HG02610 (cell line): ENCODE results near the gene TENM3.

Experiments used
- ATAC-seq: cut with Tn5 transposase; IDR thresholded peaks from one replicate; pipeline ENCODE4 v1.9.1; 2021; ENCODE audit warnings: mild to moderate bottlenecking, moderate library complexity; ENCODE audit not compliant: unreplicated experiment

TENM3 gene

GRCh38 chr4:182495645-182496385, 252.6 kb downstream of the TENM3 start:
- no peak for ATAC-seq

- no peak for ATAC-seq
Measured at GRCh38 chr4:182496408-182496807, 253.2 kb downstream of the TENM3 start.

- ATAC-seq, result no peak
Measured at GRCh38 chr4:182502064-182502463, 258.9 kb downstream of the TENM3 start.

GRCh38 chr4:182504463-182504862, 261.3 kb downstream of the TENM3 start:
- no peak for ATAC-seq

- no peak for ATAC-seq
Measured at GRCh38 chr4:182507805-182508204, 264.6 kb downstream of the TENM3 start.

- ATAC-seq, result no peak
Measured at GRCh38 chr4:182510836-182511235, 267.6 kb downstream of the TENM3 start.

GRCh38 chr4:182513587-182514291, 270.5 kb downstream of the TENM3 start:
- ATAC-seq, result peak; percentile 55

- ATAC-seq, result peak; percentile 59
Measured at GRCh38 chr4:182518421-182518820, 275.2 kb downstream of the TENM3 start.

- no peak for ATAC-seq
Measured at GRCh38 chr4:182519528-182519927, 276.3 kb downstream of the TENM3 start.

GRCh38 chr4:182521011-182521410, 277.8 kb downstream of the TENM3 start:
- ATAC-seq, result no peak

- no peak for ATAC-seq
Measured at GRCh38 chr4:182528819-182529218, 285.6 kb downstream of the TENM3 start.

- ATAC-seq, result no peak
Measured at GRCh38 chr4:182530451-182530850, 287.2 kb downstream of the TENM3 start.

GRCh38 chr4:182531555-182532162, 288.5 kb downstream of the TENM3 start:
- no peak for ATAC-seq

GRCh38 chr4:182532441-182532840, 289.2 kb downstream of the TENM3 start:
- ATAC-seq, result no peak

GRCh38 chr4:182533964-182534363, 290.8 kb downstream of the TENM3 start:
- ATAC-seq, result no peak

GRCh38 chr4:182536221-182536811, 293.1 kb downstream of the TENM3 start:
- ATAC-seq, result no peak

GRCh38 chr4:182537031-182537795, 294.0 kb downstream of the TENM3 start:
- no peak for ATAC-seq

GRCh38 chr4:182538031-182538430, 294.8 kb downstream of the TENM3 start:
- ATAC-seq, result no peak

- no peak for ATAC-seq
Measured at GRCh38 chr4:182540496-182540895, 297.3 kb downstream of the TENM3 start.

- ATAC-seq, result peak; percentile 100
Measured at GRCh38 chr4:182547435-182547834, 304.2 kb downstream of the TENM3 start.

GRCh38 chr4:182548156-182548555, 305.0 kb downstream of the TENM3 start:
- ATAC-seq, result no peak
